ENCODE measurements around the gene LPO. TPM values are rescaled to one million over a fixed set of nuclear protein-coding genes. Genes with fewer than 3 reads are reported as not detected.

LPO gene
- total and polyA plus RNA-seq, 2 donors from 2014 or later = not detected

GRCh38 chr17:58294034-58294433 is 55.6 kb downstream of the LPO start:
- TF ChIP-seq CTCF (IDR thresholded peaks at IDR 0.05; ENCODE audit: borderline replicate concordance, extremely low read depth, insufficient read depth) = no peak
- no peak overlapping the region for H3K27ac ChIP-seq (ENCODE audit: low read depth in 2 of 2, low read length in 2 of 2)
- H3K4me3 ChIP-seq (ENCODE audit: low read length in 3 of 3) = no peak overlapping the region
- H3K4me1 ChIP-seq (ENCODE audit: control insufficient read depth in 2 of 3, insufficient read depth in 2 of 3, low read depth in 1 of 3, low read length in 3 of 3) = no peaks in the 10 kb centered on the region
- H3K9ac ChIP-seq (ENCODE audit: low read length in 3 of 3) = no peak overlapping the region
- DNase-seq = no peak
- H3K36me3 ChIP-seq (ENCODE audit: control insufficient read depth in 2 of 3, insufficient read depth in 3 of 3, low read length in 3 of 3) = no peaks in the 10 kb centered on the region
- FAIRE-seq = no peak
- H3K9me3 ChIP-seq (ENCODE audit: control insufficient read depth in 2 of 3, insufficient read depth in 1 of 3, low read length in 3 of 3) = no peaks in the 10 kb centered on the region
- no peaks in the 10 kb centered on the region for H3K27me3 ChIP-seq (ENCODE audit: control insufficient read depth, insufficient read depth, low read length)
- intact Hi-C loops (cut with DNase I) = no loop called here

GRCh38 chr17:58300336-58300735 is 62.0 kb downstream of the LPO start:
- no peak overlapping the region for H3K27ac ChIP-seq (ENCODE audit: low read depth in 2 of 2, low read length in 2 of 2)
- H3K9me3 ChIP-seq (ENCODE audit: control insufficient read depth in 2 of 3, insufficient read depth in 1 of 3, low read length in 3 of 3) = no peaks in the 10 kb centered on the region
- intact Hi-C loops (cut with DNase I) = loop anchor here (10.0 kb wide), 1 partner anchor 144 kb away; no protein-coding TSS in a partner anchor
- H3K4me3 ChIP-seq (ENCODE audit: low read length in 3 of 3) = no peak overlapping the region
- FAIRE-seq (no peak), DNase-seq (peak in 1 of 5 donors; percentile 29)
- no peak for TF ChIP-seq CTCF (IDR thresholded peaks at IDR 0.05; ENCODE audit: borderline replicate concordance, extremely low read depth, insufficient read depth)
- H3K9ac ChIP-seq (ENCODE audit: low read length in 3 of 3) = no peak overlapping the region
- H3K27me3 ChIP-seq (ENCODE audit: control insufficient read depth, insufficient read depth, low read length) = no peaks in the 10 kb centered on the region
- no peaks in the 10 kb centered on the region for H3K4me1 ChIP-seq (ENCODE audit: control insufficient read depth in 2 of 3, insufficient read depth in 2 of 3, low read depth in 1 of 3, low read length in 3 of 3)
- H3K36me3 ChIP-seq (ENCODE audit: control insufficient read depth in 2 of 3, insufficient read depth in 3 of 3, low read length in 3 of 3) = peaks cover 0 to 2% (median 0%) of the 10 kb centered on the region in 3 donors

- Histone ChIP-seq H3K4me3 (ENCODE audit: low read length in 3 of 3) (no peak overlapping the region), H3K9ac (ENCODE audit: low read length in 3 of 3) (no peak overlapping the region), H3K9me3 (ENCODE audit: control insufficient read depth in 2 of 3, insufficient read depth in 1 of 3, low read length in 3 of 3) (no peaks in the 10 kb centered on the region), H3K27me3 (ENCODE audit: control insufficient read depth, insufficient read depth, low read length) (no peaks in the 10 kb centered on the region), H3K27ac (ENCODE audit: low read depth in 2 of 2, low read length in 2 of 2) (no peak overlapping the region), H3K4me1 (ENCODE audit: control insufficient read depth in 2 of 3, insufficient read depth in 2 of 3, low read depth in 1 of 3, low read length in 3 of 3) (no peaks in the 10 kb centered on the region), H3K36me3 (ENCODE audit: control insufficient read depth in 2 of 3, insufficient read depth in 3 of 3, low read length in 3 of 3) (peaks cover 0 to 2% (median 0%) of the 10 kb centered on the region in 3 donors)
- intact Hi-C loops (cut with DNase I) = loop anchor here (10.0 kb wide), 1 partner anchor 143 kb away; no protein-coding TSS in a partner anchor
- DNase-seq = peak in 1 of 5 donors; percentile 47
- FAIRE-seq = no peak
- no peak for TF ChIP-seq CTCF (IDR thresholded peaks at IDR 0.05; ENCODE audit: borderline replicate concordance, extremely low read depth, insufficient read depth)
Measured at GRCh38 chr17:58301504-58302150, 63.2 kb downstream of the LPO start.

Measured in kidney (tissue), 14 donors.